Panc1 (cell line): Measurements from ENCODE around the gene HLA-B.

Source experiments
- CTCF ChIP-seq: fragments of 450-650 bp; IDR thresholded peaks from 2 replicates; pipeline ENCODE4 v1.5.1; 2017; ENCODE audit warnings: mild to moderate bottlenecking
- POLR2AphosphoS5 ChIP-seq: IDR thresholded peaks from 2 replicates; pipeline ENCODE4 v1.6.1; 2012; ENCODE audit warnings: mild to moderate bottlenecking, low read depth, low read length, moderate library complexity
- REST ChIP-seq, 2 experiments: IDR thresholded peaks; 2 replicates each; pipeline ENCODE4 v1.6.1; 2011 to 2012; ENCODE audit warnings: low read depth in 2 of 2, control low read depth in 1 of 2, low read length in 1 of 2, mild to moderate bottlenecking in 1 of 2, moderate library complexity in 1 of 2; ENCODE audit not compliant: insufficient read depth in 1 of 2
- SIN3A ChIP-seq: IDR thresholded peaks from 2 replicates; pipeline ENCODE4 v1.6.1; 2012; ENCODE audit warnings: low read depth, mild to moderate bottlenecking, low read length, moderate library complexity, borderline replicate concordance; ENCODE audit not compliant: insufficient read depth
- TCF7L2 ChIP-seq: IDR thresholded peaks from 2 replicates; pipeline ENCODE4 v1.6.1; 2011; ENCODE audit warnings: mild to moderate bottlenecking, low read depth, low read length, inconsistent platforms

GRCh38 chr6:31328355-31328960 lies 28.5 kb downstream of the HLA-B start:
- TF ChIP-seq REST (IDR thresholded peaks at IDR 0.05; ENCODE audit: insufficient read depth in 1 of 2, low read depth in 2 of 2, low read length in 1 of 2) = no peak
- no peak for TF ChIP-seq CTCF
- no peak for TF ChIP-seq TCF7L2
- TF ChIP-seq POLR2AphosphoS5 = no peak
- no peak for TF ChIP-seq SIN3A
